A549 (cell line): Measurements from ENCODE around the gene RELT.

Source experiments
- BHLHE40 ChIP-seq: IDR thresholded peaks from 2 replicates; pipeline ENCODE4 v1.6.1; 2012; ENCODE audit warnings: low read depth, low read length, inconsistent platforms
- CEBPB ChIP-seq, 2 experiments: fragments of >200 bp in 1 of 2; sonication (Bioruptor Twin) in 1 of 2; formaldehyde crosslinking in 1 of 2; IDR thresholded peaks; 2 replicates each; pipeline ENCODE4 v1.6.1; 2012 to 2016
- CTCF ChIP-seq: fragments of >200 bp; sonication (Bioruptor Twin); formaldehyde crosslinking; IDR thresholded peaks from 3 replicates; pipeline ENCODE4 v1.5.1; 2016
- EP300 ChIP-seq, 2 experiments: fragments of >200 bp; sonication (Bioruptor Twin); formaldehyde crosslinking; IDR thresholded peaks; 2 replicates in 1 of 2; 3 replicates in 1 of 2; pipeline ENCODE4 v1.6.1; 2016 to 2017
- HES2 ChIP-seq: fragments of >200 bp; sonication (Bioruptor Twin); formaldehyde crosslinking; IDR thresholded peaks from 2 replicates; pipeline ENCODE4 v1.6.1; 2016
- MAZ ChIP-seq: fragments of 150-350 bp; IDR thresholded peaks from 2 replicates; pipeline ENCODE4 v1.6.1; 2014; ENCODE audit warnings: antibody characterized with exemption, low read depth, low read length, borderline replicate concordance
- PHF8 ChIP-seq: fragments of 200-600 bp; sonication (generic); IDR thresholded peaks from 2 replicates; pipeline ENCODE4 v1.6.1; 2016; ENCODE audit warnings: low read depth, mild to moderate bottlenecking, antibody characterized with exemption, moderate library complexity, borderline replicate concordance
- POLR2A ChIP-seq: IDR thresholded peaks from 2 replicates; pipeline ENCODE4 v1.6.1; 2012; ENCODE audit warnings: mild to moderate bottlenecking, low read length
- RAD21 ChIP-seq, 2 experiments: fragments of >200 bp in 1 of 2; sonication (Bioruptor Twin) in 1 of 2; formaldehyde crosslinking in 1 of 2; IDR thresholded peaks in 1 of 2; conservative IDR thresholded peaks in 1 of 2; 2 replicates in 1 of 2; 3 replicates in 1 of 2; pipeline ENCODE4 v1.6.1; 2012 to 2018; ENCODE audit warnings: inconsistent platforms in 1 of 2
- REST ChIP-seq: fragments of 200-600 bp; sonication (generic); IDR thresholded peaks from 2 replicates; pipeline ENCODE4 v1.6.1; 2016; ENCODE audit warnings: antibody characterized with exemption, mild to moderate bottlenecking, moderate library complexity
- USF2 ChIP-seq: fragments of 450-650 bp; IDR thresholded peaks from 2 replicates; pipeline ENCODE4 v1.6.1; 2014; ENCODE audit warnings: antibody characterized with exemption
- ZNF302 ChIP-seq: fragments of 250-450 bp; sonication (Bioruptor Pico); IDR thresholded peaks from 2 replicates; pipeline ENCODE4 v1.9.0; 2021; ENCODE audit warnings: inconsistent platforms, mild to moderate bottlenecking, moderate library complexity

GRCh38 chr11:73406131-73406530, 29.9 kb downstream of the RELT start:
- TF ChIP-seq CTCF (no peak), RAD21 (conservative IDR thresholded peaks at IDR 0.05 in 1 of 2, IDR thresholded peaks at IDR 0.05 in 1 of 2) (no peak), CEBPB (IDR thresholded peaks at IDR 0.05) (no peak), EP300 (IDR thresholded peaks at IDR 0.05) (no peak), POLR2A (no peak), HES2 (no peak), PHF8 (no peak), BHLHE40 (no peak), USF2 (no peak), REST (no peak), MAZ (no peak), ZNF302 (CRISPR knock-in tag) (no peak)
